H1 (cell line): ENCODE measurements around the gene PIK3CA. TPM values are rescaled to one million over a fixed set of nuclear protein-coding genes. Genes with fewer than 3 reads are reported as not detected.

Experiments
- RBBP5 ChIP-seq: IDR thresholded peaks from 2 replicates; pipeline ENCODE4 v1.7.1; 2012; ENCODE audit warnings: low read depth, mild to moderate bottlenecking, inconsistent platforms, low read length, moderate library complexity, borderline replicate concordance
- polyA plus RNA-seq, 7 experiments: library from polyadenylated mRNA; depleted of rRNA in 3 of 7; stranded (reverse) in 5 of 7; unstranded in 2 of 7; fragments of >200 nt in 5 of 7; fragments of 200-250 nt in 2 of 7; gene quantifications; 1 replicate in 5 of 7; 2 replicates in 1 of 7; 4 replicates in 1 of 7; pipeline versions ENCODE4 v1.2.1 to v1.2.3, GENCODE V29; 2011 to 2013; ENCODE audit warnings: missing spikeins in 2 of 7, mixed read lengths in 2 of 7
- total RNA-seq: library from RNA; stranded (reverse); fragmentation: NEBNext Ultra II Directional; extraction: Animal tissue kit (Norgen Biotek cat#: 25700); gene quantifications from 2 replicates; pipeline ENCODE4 v1.2.1, GENCODE V29; 2021

The PIK3CA gene
- total and polyA plus RNA-seq, 2 of the 8 experiments (the other 6 are each of a cell fraction or from before 2014, with no cell fraction given): 1.6 to 11.3 TPM

- TF ChIP-seq RBBP5: no peak
Measured at GRCh38 chr3:179179256-179179655, 31.1 kb downstream of the PIK3CA start (continued).
